K562 (cell line): Measurements from ENCODE around the gene CTPS2. TPM values are rescaled to one million over a fixed set of nuclear protein-coding genes. Genes with fewer than 3 reads are reported as not detected.

Experiments used
- ATAC-seq: fragments of 200-7000 bp; cut with Tn5 transposase; 3 replicates; pipeline ENCODE4 v1.9.1; 2020; ENCODE audit warnings: moderate library complexity
- BruUV-seq: library from RNA; stranded (reverse); fragments of 400-500 nt; replicated peaks from 2 replicates; lab custom pipeline; 2021; lab: Mats Ljungman, UMichigan
- CTCF ChIA-PET: fragments of 300-600 bp; formaldehyde crosslinking; extraction: SDS; loops from one replicate; lab custom pipeline; 2021; ENCODE audit warnings: low intra/inter-chr PET ratio; lab: Yijun Ruan, JAX
- POLR2A ChIA-PET: fragments of 300-600, 350-650 bp; sonication (Branson Sonifier 250); formaldehyde crosslinking; extraction: SDS; loops from one replicate; lab custom pipeline; 2021; ENCODE audit warnings: antibody characterized with exemption, inconsistent platforms; lab: Yijun Ruan, JAX
- DNase-seq, 4 experiments: peaks; one replicate each; pipeline versions ENCODE4 v3.0.0 to v3.0.0-alpha.2; 2011 to 2018; ENCODE audit warnings: low spot score in 3 of 4, mixed read lengths in 3 of 4; ENCODE audit errors: extremely low read depth in 1 of 4
- FAIRE-seq: peaks from 2 replicates; lab custom pipeline; 2011; peaks lifted over from hg19 to GRCh38; lab: Jason Lieb, UNC
- H2AFZ ChIP-seq: 2 replicates; pipeline ENCODE4 v1.6.0; 2011; ENCODE audit warnings: low read depth, low read length, control low read depth, inconsistent platforms
- H3K27ac ChIP-seq: fragments of 200-600 bp; 3 replicates; pipeline ENCODE4 v1.8.0; 2011; ENCODE audit warnings: low read depth, mild to moderate bottlenecking, control low read depth, inconsistent platforms, low read length, moderate library complexity, mixed read lengths; ENCODE audit errors: extremely low read depth
- H3K27me3 ChIP-seq, 2 experiments: fragments of 300-600 bp in 1 of 2; 2 replicates in 1 of 2; 3 replicates in 1 of 2; pipeline versions ENCODE4 v1.6.0 to v1.8.0; 2011; ENCODE audit warnings: inconsistent platforms in 2 of 2, low read length in 2 of 2, mild to moderate bottlenecking in 1 of 2, mixed read lengths in 1 of 2, moderate library complexity in 1 of 2; ENCODE audit not compliant: control insufficient read depth in 2 of 2, insufficient read depth in 2 of 2
- H3K36me3 ChIP-seq: fragments of 300-600 bp; 3 replicates; pipeline ENCODE4 v1.8.0; 2011; ENCODE audit warnings: mild to moderate bottlenecking, low read length, inconsistent platforms; ENCODE audit not compliant: control insufficient read depth, insufficient read depth
- H3K4me1 ChIP-seq, 2 experiments: fragments of 200-600 bp in 1 of 2; replicated peaks in 1 of 2; 2 replicates in 1 of 2; 3 replicates in 1 of 2; pipeline versions ENCODE4 v1.5.1 to v1.8.0; 2011; ENCODE audit warnings: inconsistent platforms in 2 of 2, low read length in 2 of 2, mild to moderate bottlenecking in 1 of 2, mixed read lengths in 1 of 2, moderate library complexity in 1 of 2; ENCODE audit not compliant: control insufficient read depth in 2 of 2, insufficient read depth in 2 of 2
- H3K4me2 ChIP-seq: 2 replicates; pipeline ENCODE4 v1.6.1; 2011; ENCODE audit warnings: low read length, control low read depth, inconsistent platforms, mixed read lengths; ENCODE audit not compliant: insufficient read depth
- H3K4me3 ChIP-seq: fragments of 200-600 bp; sonication (generic), shearing (Covaris generic); 2 replicates; pipeline ENCODE4 v1.5.1; 2016; ENCODE audit warnings: control low read depth, inconsistent platforms
- H3K79me2 ChIP-seq: fragments of 200-600 bp; 3 replicates; pipeline ENCODE4 v1.8.0; 2011; ENCODE audit warnings: low read length, inconsistent platforms; ENCODE audit not compliant: control insufficient read depth, insufficient read depth
- H3K9ac ChIP-seq, 2 experiments: 2 replicates each; pipeline versions ENCODE4 v1.6.0 to v1.6.1; 2011; ENCODE audit warnings: low read depth in 2 of 2, low read length in 2 of 2, control low read depth in 1 of 2, inconsistent platforms in 1 of 2, mild to moderate bottlenecking in 1 of 2, mixed read lengths in 1 of 2; ENCODE audit not compliant: insufficient read depth in 1 of 2
- H3K9me1 ChIP-seq: one replicate; pipeline ENCODE4 v1.6.0; 2011; ENCODE audit warnings: inconsistent platforms, mild to moderate bottlenecking, low read length, moderate library complexity; ENCODE audit not compliant: control insufficient read depth, insufficient read depth
- H3K9me3 ChIP-seq: replicated peaks from 2 replicates; pipeline ENCODE4 v1.5.1; 2011; ENCODE audit warnings: low read depth, low read length, inconsistent platforms; ENCODE audit not compliant: control insufficient read depth, insufficient read depth
- H4K20me1 ChIP-seq: replicated peaks from 2 replicates; pipeline ENCODE4 v1.6.1; 2011; ENCODE audit warnings: low read length, inconsistent platforms, mixed read lengths; ENCODE audit not compliant: control insufficient read depth, insufficient read depth
- ZNF347 ChIP-seq: fragments of 450-650 bp; formaldehyde crosslinking; IDR thresholded peaks from 2 replicates; pipeline ENCODE4 v1.4.0; 2020; ENCODE audit warnings: low read depth, mild to moderate bottlenecking, moderate library complexity
- WGBS: fragments of 100-300 bp; shearing (Covaris generic); methylation state at CpG from one replicate; pipeline ENCODE4 v1.1.6; 2016; ENCODE audit warnings: low coverage, mixed read lengths; ENCODE audit not compliant: insufficient coverage; ENCODE audit errors: missing lambda C conversion rate; 5-methylcytosine and 5-hydroxymethylcytosine counted together
- in situ Hi-C: fragments of 300-500 bp; cut with MboI; formaldehyde crosslinking; loops from 4 replicates; pipeline ENCODE4 v1.15.0; 2018; ENCODE audit warnings: inconsistent platforms, mixed read lengths
- intact Hi-C: fragments of 100-400 bp; cut with micrococcal nuclease; formaldehyde crosslinking; loops from 2 replicates; pipeline ENCODE4 v1.14.2; 2022
- polyA plus RNA-seq, 8 experiments: library from polyadenylated mRNA; depleted of rRNA in 4 of 8; stranded (reverse) in 5 of 8; unstranded in 3 of 8; fragments of >200 nt; fragmentation: Nextera tagmentation in 2 of 8; fragmentation: Illumina TruSeq in 1 of 8; extraction: Ambion mirVana in 2 of 8; extraction: Trizol in 1 of 8; gene quantifications; 2 replicates each; pipeline versions ENCODE4 v1.2.1 to v1.2.3, GENCODE V29; 2011 to 2014; ENCODE audit warnings: inconsistent platforms in 1 of 8, missing spikeins in 1 of 8
- total RNA-seq, 7 experiments: library from RNA; depleted of rRNA in 6 of 7; stranded (reverse); fragments of >200 nt in 6 of 7; fragmentation: Illumina TruSeq in 2 of 7; extraction: Trizol in 2 of 7; gene quantifications; 2 replicates each; pipeline versions ENCODE4 v1.2.1 to v1.2.3, GENCODE V29; 2011 to 2021; ENCODE audit warnings: low replicate concordance in 1 of 7
- TF ChIP-seq, protein P1 (sequence below): sonication (generic); formaldehyde crosslinking; IDR thresholded peaks from 2 replicates; pipeline ENCODE4 v1.8.0; 2023; ENCODE audit warnings: mild to moderate bottlenecking, missing genetic modification reagents

CTPS2 gene
- total and polyA plus RNA-seq, 9 of the 15 experiments (the other 6 are each of a cell fraction or from before 2014, with no cell fraction given): 5.4 to 19.5 (median 14.1) TPM

DNA sequence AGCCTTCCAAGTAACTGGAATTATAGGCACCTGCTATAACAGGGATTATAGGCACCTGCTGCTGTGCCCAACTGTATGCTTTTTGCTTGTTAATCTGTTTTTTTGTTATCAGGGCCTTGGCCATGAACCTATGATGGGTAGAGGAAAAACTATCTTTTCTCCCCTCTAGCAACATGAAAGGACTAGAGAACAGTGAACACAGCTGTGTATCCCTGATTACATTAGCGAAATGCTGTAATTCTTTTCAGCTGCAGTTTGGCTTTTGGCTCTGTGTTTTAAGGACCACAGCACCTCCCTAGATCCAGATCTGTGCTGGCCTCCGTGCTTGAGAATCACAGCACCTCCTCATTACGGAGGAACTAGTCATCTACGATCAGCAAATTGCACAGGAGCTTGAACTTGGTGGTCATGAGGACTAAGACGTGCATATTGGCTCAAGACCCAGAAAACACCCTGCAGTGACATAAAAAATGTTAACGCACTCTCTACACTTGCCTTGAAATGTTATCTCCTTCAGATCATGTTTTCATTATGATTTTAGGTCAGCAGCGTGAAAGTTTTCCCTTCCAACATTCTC, 120.2 kb downstream of the CTPS2 start:
- 73% methylated on average over 5 of the region's 7 CpGs for WGBS
- FAIRE-seq (no peak), DNase-seq (no peak), ATAC-seq (no peak)
- ChIA-PET CTCF (no interaction called here), POLR2A (no interaction called here)
- no peak overlapping the region for H3K27ac ChIP-seq
- TF ChIP-seq, protein P1, sequence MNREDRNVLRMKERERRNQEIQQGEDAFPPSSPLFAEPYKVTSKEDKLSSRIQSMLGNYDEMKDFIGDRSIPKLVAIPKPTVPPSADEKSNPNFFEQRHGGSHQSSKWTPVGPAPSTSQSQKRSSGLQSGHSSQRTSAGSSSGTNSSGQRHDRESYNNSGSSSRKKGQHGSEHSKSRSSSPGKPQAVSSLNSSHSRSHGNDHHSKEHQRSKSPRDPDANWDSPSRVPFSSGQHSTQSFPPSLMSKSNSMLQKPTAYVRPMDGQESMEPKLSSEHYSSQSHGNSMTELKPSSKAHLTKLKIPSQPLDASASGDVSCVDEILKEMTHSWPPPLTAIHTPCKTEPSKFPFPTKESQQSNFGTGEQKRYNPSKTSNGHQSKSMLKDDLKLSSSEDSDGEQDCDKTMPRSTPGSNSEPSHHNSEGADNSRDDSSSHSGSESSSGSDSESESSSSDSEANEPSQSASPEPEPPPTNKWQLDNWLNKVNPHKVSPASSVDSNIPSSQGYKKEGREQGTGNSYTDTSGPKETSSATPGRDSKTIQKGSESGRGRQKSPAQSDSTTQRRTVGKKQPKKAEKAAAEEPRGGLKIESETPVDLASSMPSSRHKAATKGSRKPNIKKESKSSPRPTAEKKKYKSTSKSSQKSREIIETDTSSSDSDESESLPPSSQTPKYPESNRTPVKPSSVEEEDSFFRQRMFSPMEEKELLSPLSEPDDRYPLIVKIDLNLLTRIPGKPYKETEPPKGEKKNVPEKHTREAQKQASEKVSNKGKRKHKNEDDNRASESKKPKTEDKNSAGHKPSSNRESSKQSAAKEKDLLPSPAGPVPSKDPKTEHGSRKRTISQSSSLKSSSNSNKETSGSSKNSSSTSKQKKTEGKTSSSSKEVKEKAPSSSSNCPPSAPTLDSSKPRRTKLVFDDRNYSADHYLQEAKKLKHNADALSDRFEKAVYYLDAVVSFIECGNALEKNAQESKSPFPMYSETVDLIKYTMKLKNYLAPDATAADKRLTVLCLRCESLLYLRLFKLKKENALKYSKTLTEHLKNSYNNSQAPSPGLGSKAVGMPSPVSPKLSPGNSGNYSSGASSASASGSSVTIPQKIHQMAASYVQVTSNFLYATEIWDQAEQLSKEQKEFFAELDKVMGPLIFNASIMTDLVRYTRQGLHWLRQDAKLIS: no peak
- no peak for TF ChIP-seq ZNF347 (CRISPR knock-in tag)
- no peak overlapping the region for H3K9ac ChIP-seq
- H2AFZ ChIP-seq: no peak overlapping the region
- H3K9me3 ChIP-seq: no peaks in the 10 kb centered on the region
- H3K27me3 ChIP-seq: no peaks in the 10 kb centered on the region
- no peak overlapping the region for H3K4me2 ChIP-seq
- intact Hi-C loops: no loop called here
- H3K36me3 ChIP-seq: peaks cover 5% of the 10 kb centered on the region; the same call in 1 of the 3 replicates
- no peaks in the 10 kb centered on the region for H4K20me1 ChIP-seq
- no peaks in the 10 kb centered on the region for H3K4me1 ChIP-seq
- H3K79me2 ChIP-seq: no peaks in the 10 kb centered on the region
- in situ Hi-C loops: no loop called here
- no peak overlapping the region for H3K4me3 ChIP-seq
- BruUV-seq: no TSS peak
- H3K9me1 ChIP-seq: no peaks in the 10 kb centered on the region
